AG04450 (cell line): Measurements from ENCODE around the gene TCHH. TPM values are rescaled to one million over a fixed set of nuclear protein-coding genes. Genes with fewer than 3 reads are reported as not detected.

Source experiments
- CTCF ChIA-PET: fragments of 300-600, 350-600 bp; formaldehyde crosslinking; extraction: SDS; loops from one replicate; lab custom pipeline; 2022; ENCODE audit warnings: antibody characterized with exemption, inconsistent platforms; lab: Charles Lee
- POLR2A ChIA-PET: fragments of 350-600 bp; formaldehyde crosslinking; extraction: SDS; loops from one replicate; lab custom pipeline; 2021; ENCODE audit warnings: antibody characterized with exemption, inconsistent platforms; lab: Yijun Ruan, JAX
- DNase-seq: peaks from one replicate; pipeline ENCODE4 v3.0.0-alpha.2; 2011; ENCODE audit warnings: low read depth, low spot score
- H3K27ac ChIP-seq: one replicate; pipeline ENCODE4 v1.5.1; 2012; ENCODE audit warnings: low read depth, low read length, control low read depth
- H3K27me3 ChIP-seq: one replicate; pipeline ENCODE4 v1.6.0; 2012; ENCODE audit warnings: low read length; ENCODE audit not compliant: control insufficient read depth, insufficient read depth
- H3K4me3 ChIP-seq: 2 replicates; pipeline ENCODE4 v1.5.1; 2011; ENCODE audit warnings: mild to moderate bottlenecking, low read depth, low read length, control low read depth
- H3K9me3 ChIP-seq: 2 replicates; pipeline ENCODE4 v1.5.1; 2012; ENCODE audit warnings: low read length; ENCODE audit not compliant: control insufficient read depth, insufficient read depth
- polyA plus RNA-seq: library from polyadenylated mRNA; depleted of rRNA; stranded (reverse); fragments of >200 nt; gene quantifications from 2 replicates; pipeline ENCODE4 v1.2.3, GENCODE V29; 2011
- TF ChIP-seq, protein P1 (sequence below): IDR thresholded peaks from 2 replicates; pipeline ENCODE4 v1.5.1; 2011; ENCODE audit warnings: low read depth, low read length, control low read depth, inconsistent platforms

The TCHH gene
- polyA plus RNA-seq, 1 experiment, result not detected

DNA sequence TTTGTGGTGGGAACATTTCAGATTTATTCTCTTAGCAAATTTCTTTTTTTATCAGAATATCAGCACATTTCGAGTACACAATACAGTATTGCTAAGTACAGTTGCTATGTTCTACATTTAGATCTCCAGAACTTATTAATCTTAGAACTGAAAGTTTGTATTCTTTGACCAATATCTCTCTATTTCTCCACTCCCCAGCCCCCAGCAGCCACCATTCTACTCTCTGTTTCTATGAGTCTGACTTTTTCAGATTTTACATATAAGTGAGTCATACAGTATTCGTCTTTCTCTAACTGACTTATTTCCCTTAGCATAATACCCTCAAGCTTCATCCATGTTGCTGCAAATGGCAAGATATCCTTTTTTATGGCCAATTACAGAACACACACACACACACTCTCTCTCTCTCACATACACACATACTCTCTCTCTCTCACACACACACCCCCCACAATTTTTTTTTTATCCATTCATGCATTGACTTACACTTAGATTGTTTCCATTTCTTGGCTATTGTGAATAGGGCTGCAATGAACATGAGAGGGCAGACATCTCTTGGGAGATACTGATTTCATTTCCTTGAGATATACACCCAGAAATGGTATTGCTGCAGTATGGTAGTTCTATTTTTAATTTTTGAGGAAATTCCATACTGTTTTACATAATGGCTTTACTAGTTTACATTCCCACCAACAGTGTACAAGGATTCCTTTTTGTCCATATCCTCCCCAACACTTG is 28.1 kb upstream of the TCHH start:
- TF ChIP-seq, protein P1, sequence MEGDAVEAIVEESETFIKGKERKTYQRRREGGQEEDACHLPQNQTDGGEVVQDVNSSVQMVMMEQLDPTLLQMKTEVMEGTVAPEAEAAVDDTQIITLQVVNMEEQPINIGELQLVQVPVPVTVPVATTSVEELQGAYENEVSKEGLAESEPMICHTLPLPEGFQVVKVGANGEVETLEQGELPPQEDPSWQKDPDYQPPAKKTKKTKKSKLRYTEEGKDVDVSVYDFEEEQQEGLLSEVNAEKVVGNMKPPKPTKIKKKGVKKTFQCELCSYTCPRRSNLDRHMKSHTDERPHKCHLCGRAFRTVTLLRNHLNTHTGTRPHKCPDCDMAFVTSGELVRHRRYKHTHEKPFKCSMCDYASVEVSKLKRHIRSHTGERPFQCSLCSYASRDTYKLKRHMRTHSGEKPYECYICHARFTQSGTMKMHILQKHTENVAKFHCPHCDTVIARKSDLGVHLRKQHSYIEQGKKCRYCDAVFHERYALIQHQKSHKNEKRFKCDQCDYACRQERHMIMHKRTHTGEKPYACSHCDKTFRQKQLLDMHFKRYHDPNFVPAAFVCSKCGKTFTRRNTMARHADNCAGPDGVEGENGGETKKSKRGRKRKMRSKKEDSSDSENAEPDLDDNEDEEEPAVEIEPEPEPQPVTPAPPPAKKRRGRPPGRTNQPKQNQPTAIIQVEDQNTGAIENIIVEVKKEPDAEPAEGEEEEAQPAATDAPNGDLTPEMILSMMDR, result no peak
- H3K27ac ChIP-seq, result no peak overlapping the region
- CTCF ChIA-PET, result interaction anchor here (1.0 to 1.1 kb wide), 2 partner anchors 42 to 315 kb away, joined by 3 to 5 read pairs; no protein-coding TSS in a partner anchor
- H3K27me3 ChIP-seq, result peaks cover 2% of the 10 kb centered on the region
- H3K9me3 ChIP-seq, result peaks cover 8% of the 10 kb centered on the region
- no peak overlapping the region for H3K4me3 ChIP-seq
- POLR2A ChIA-PET, result no interaction called here
- no peak for DNase-seq

DNA sequence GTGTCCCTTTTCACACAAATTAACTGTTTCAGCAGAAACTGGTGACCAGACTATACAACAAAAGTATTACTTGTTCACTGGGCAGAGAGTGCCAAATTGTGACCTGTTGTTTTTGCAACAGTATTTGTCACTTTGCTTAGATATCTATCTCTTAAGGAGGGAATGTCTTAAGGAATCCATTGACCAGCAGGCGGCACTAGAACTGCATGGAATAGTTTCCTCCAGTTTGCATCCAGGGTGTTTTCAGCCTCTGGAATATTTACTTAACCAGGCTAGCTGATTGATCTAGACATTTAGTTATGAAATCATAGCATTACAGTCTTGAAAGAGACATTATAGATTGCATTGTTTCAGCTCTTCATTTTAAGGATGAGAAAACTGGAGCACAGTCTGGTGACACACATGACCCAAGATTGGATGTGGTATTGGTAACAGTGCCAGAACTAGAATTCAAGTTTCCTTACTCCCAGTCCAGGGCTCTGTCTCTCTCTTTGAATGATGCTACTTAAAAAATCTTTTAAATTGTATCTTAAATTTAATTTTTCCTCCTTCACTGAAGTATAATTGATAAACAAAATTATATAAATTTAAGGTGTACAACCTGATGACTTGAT is 26.8 kb upstream of the TCHH start:
- TF ChIP-seq, protein P1, result peak; percentile 77
- Histone ChIP-seq H3K27ac (no peak overlapping the region), H3K9me3 (no peaks in the 10 kb centered on the region; the same call in 1 of the 2 replicates), H3K27me3 (peaks cover 2% of the 10 kb centered on the region), H3K4me3 (no peak overlapping the region)
- DNase-seq, result no peak
- ChIA-PET CTCF (interaction anchor here (1.0 to 3.0 kb wide), 12 partner anchors 9 to 317 kb away, joined by 3 to 36 read pairs (median 4); no protein-coding TSS in a partner anchor), POLR2A (no interaction called here)

DNA sequence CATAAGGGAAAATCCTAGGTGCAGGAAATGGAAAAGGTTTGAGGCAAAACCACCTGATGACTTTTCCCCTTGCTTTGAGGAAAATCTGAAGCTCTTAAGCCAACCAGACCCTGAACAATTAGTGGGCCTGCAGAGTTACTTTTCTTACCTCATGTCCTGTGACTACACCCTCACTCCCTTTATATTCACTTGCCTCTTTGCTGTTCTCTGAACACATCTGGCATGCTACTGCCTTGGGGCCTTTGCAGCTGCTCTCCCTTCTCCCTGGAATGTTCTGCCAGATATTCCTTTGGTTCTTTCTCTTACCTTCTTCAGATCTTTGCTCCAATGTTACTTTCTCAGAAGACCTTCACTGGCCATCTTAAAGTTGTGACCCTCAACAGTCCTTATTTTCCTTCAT is 22.0 kb upstream of the TCHH start:
- Histone ChIP-seq H3K27ac (no peak overlapping the region), H3K27me3 (no peaks in the 10 kb centered on the region), H3K9me3 (no peaks in the 10 kb centered on the region), H3K4me3 (no peak overlapping the region)
- CTCF ChIA-PET, result no interaction called here
- TF ChIP-seq, protein P1, result no peak
- POLR2A ChIA-PET, result no interaction called here
- DNase-seq, result no peak

DNA sequence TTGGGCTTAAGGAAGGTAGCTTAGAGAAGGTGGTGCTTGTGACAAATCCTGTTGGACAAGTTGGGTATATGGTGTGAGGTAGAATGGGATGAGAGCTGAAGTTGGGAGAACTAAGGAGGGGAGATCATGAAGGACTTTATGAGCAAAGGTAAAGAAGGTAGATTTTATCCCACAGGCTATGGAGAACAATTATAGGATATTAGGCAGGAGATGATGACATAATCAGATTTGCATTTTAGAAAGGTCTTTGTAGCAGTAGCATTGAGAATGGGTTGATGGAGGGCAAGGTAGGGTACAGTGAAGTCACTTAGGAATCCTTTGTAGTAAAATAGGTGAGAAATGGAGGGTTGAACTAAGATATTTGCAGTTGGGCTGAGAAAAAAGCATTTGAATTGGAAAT is 14.9 kb upstream of the TCHH start:
- no peak for DNase-seq
- TF ChIP-seq, protein P1, result no peak
- no peaks in the 10 kb centered on the region for H3K27me3 ChIP-seq
- ChIA-PET POLR2A (no interaction called here), CTCF (no interaction called here)
- no peak overlapping the region for H3K4me3 ChIP-seq
- H3K9me3 ChIP-seq, result no peaks in the 10 kb centered on the region
- no peak overlapping the region for H3K27ac ChIP-seq

DNA sequence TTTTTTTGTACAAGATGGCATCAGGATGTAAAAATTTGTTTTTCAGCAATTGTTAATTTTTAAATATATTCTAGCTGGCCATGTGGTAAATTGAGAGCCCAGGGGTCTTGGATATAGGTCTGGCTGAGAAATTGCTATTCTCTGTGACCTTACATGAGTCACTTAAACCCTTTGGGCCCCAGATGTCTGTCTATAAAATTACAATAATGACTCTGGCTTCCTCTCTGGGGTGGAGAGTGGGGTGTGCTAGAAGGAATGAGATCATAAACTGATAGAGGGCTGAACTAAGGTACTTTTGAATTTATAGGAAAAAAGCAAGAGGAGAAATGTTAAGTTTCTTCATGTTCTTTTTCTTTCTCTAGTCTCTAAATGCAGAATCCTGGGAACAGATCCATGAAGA is 12.4 kb upstream of the TCHH start:
- TF ChIP-seq, protein P1, result no peak
- CTCF ChIA-PET, result no interaction called here
- Histone ChIP-seq H3K27ac (no peak overlapping the region), H3K27me3 (no peaks in the 10 kb centered on the region), H3K9me3 (no peaks in the 10 kb centered on the region), H3K4me3 (no peak overlapping the region)
- no peak for DNase-seq
- POLR2A ChIA-PET, result no interaction called here
